ENCODE data around the gene ZNF778.

The ZNF778 gene

GRCh38 chr16:89192956-89193575 lies 24.4 kb upstream of the ZNF778 start:
- TF ChIP-seq EZH2 (IDR thresholded peaks at IDR 0.05), result no peak
- TF ChIP-seq POLR2AphosphoS5 (IDR thresholded peaks at IDR 0.05; ENCODE audit: borderline replicate concordance, low read depth, low read length), result no peak
- TF ChIP-seq FOXP2 (optimal IDR thresholded peaks at IDR 0.05; ENCODE audit: control extremely low read depth, extremely low read length, insufficient read depth), result no peak
- Histone ChIP-seq H3K36me3 (ENCODE audit: insufficient read depth, low read length) (no peaks in the 10 kb centered on the region), H3K9ac (ENCODE audit: insufficient read length) (no peak overlapping the region), H3K4me3 (no peak overlapping the region), H3K9me3 (ENCODE audit: low read depth, low read length) (no peaks in the 10 kb centered on the region), H3K27ac (no peak overlapping the region)
- DNase-seq (ENCODE audit: low read depth, low spot score), result no peak

- DNase-seq (ENCODE audit: low read depth, low spot score), result no peak
- Histone ChIP-seq H3K27ac (no peak overlapping the region), H3K4me3 (no peak overlapping the region), H3K9ac (ENCODE audit: insufficient read length) (no peak overlapping the region), H3K9me3 (ENCODE audit: low read depth, low read length) (no peaks in the 10 kb centered on the region), H3K36me3 (ENCODE audit: insufficient read depth, low read length) (no peaks in the 10 kb centered on the region)
- no peak for TF ChIP-seq EZH2 (IDR thresholded peaks at IDR 0.05)
- TF ChIP-seq FOXP2 (optimal IDR thresholded peaks at IDR 0.05; ENCODE audit: control extremely low read depth, extremely low read length, insufficient read depth), result no peak
- no peak for TF ChIP-seq POLR2AphosphoS5 (IDR thresholded peaks at IDR 0.05; ENCODE audit: borderline replicate concordance, low read depth, low read length)
Observed at GRCh38 chr16:89193576-89194293, 23.8 kb upstream of the ZNF778 start.

- no peak for DNase-seq (ENCODE audit: low read depth, low spot score)
- TF ChIP-seq EZH2 (IDR thresholded peaks at IDR 0.05) (no peak), FOXP2 (optimal IDR thresholded peaks at IDR 0.05; ENCODE audit: control extremely low read depth, extremely low read length, insufficient read depth) (no peak), POLR2AphosphoS5 (IDR thresholded peaks at IDR 0.05; ENCODE audit: borderline replicate concordance, low read depth, low read length) (no peak)
- no peak overlapping the region for H3K27ac ChIP-seq
- no peak overlapping the region for H3K4me3 ChIP-seq
- H3K36me3 ChIP-seq (ENCODE audit: insufficient read depth, low read length), result no peaks in the 10 kb centered on the region
- no peak overlapping the region for H3K9ac ChIP-seq (ENCODE audit: insufficient read length)
- no peaks in the 10 kb centered on the region for H3K9me3 ChIP-seq (ENCODE audit: low read depth, low read length)
Observed at GRCh38 chr16:89194340-89195311, 22.9 kb upstream of the ZNF778 start.

- H3K27ac ChIP-seq, result no peak overlapping the region
- TF ChIP-seq FOXP2 (optimal IDR thresholded peaks at IDR 0.05; ENCODE audit: control extremely low read depth, extremely low read length, insufficient read depth) (no peak), POLR2AphosphoS5 (IDR thresholded peaks at IDR 0.05; ENCODE audit: borderline replicate concordance, low read depth, low read length) (no peak), EZH2 (IDR thresholded peaks at IDR 0.05) (no peak)
- no peak overlapping the region for H3K4me3 ChIP-seq
- H3K36me3 ChIP-seq (ENCODE audit: insufficient read depth, low read length), result no peaks in the 10 kb centered on the region
- DNase-seq (ENCODE audit: low read depth, low spot score), result no peak
- H3K9ac ChIP-seq (ENCODE audit: insufficient read length), result no peak overlapping the region
- H3K9me3 ChIP-seq (ENCODE audit: low read depth, low read length), result no peaks in the 10 kb centered on the region
Observed at GRCh38 chr16:89195521-89196171, 21.9 kb upstream of the ZNF778 start.

- no peaks in the 10 kb centered on the region for H3K9me3 ChIP-seq (ENCODE audit: low read depth, low read length)
- H3K27ac ChIP-seq, result no peak overlapping the region
- H3K4me3 ChIP-seq, result no peak overlapping the region
- no peak overlapping the region for H3K9ac ChIP-seq (ENCODE audit: insufficient read length)
- DNase-seq (ENCODE audit: low read depth, low spot score), result no peak
- no peaks in the 10 kb centered on the region for H3K36me3 ChIP-seq (ENCODE audit: insufficient read depth, low read length)
- TF ChIP-seq EZH2 (IDR thresholded peaks at IDR 0.05) (no peak), POLR2AphosphoS5 (IDR thresholded peaks at IDR 0.05; ENCODE audit: borderline replicate concordance, low read depth, low read length) (no peak), FOXP2 (optimal IDR thresholded peaks at IDR 0.05; ENCODE audit: control extremely low read depth, extremely low read length, insufficient read depth) (no peak)
Observed at GRCh38 chr16:89197033-89197632, 20.4 kb upstream of the ZNF778 start.

- DNase-seq (ENCODE audit: low read depth, low spot score), result no peak
- TF ChIP-seq EZH2 (IDR thresholded peaks at IDR 0.05), result no peak
- TF ChIP-seq POLR2AphosphoS5 (IDR thresholded peaks at IDR 0.05; ENCODE audit: borderline replicate concordance, low read depth, low read length), result no peak
- no peak for TF ChIP-seq FOXP2 (optimal IDR thresholded peaks at IDR 0.05; ENCODE audit: control extremely low read depth, extremely low read length, insufficient read depth)
- no peaks in the 10 kb centered on the region for H3K36me3 ChIP-seq (ENCODE audit: insufficient read depth, low read length)
- no peak overlapping the region for H3K27ac ChIP-seq
- no peak overlapping the region for H3K9ac ChIP-seq (ENCODE audit: insufficient read length)
- H3K4me3 ChIP-seq, result no peak overlapping the region
- no peaks in the 10 kb centered on the region for H3K9me3 ChIP-seq (ENCODE audit: low read depth, low read length)
Observed at GRCh38 chr16:89197633-89198416, 19.7 kb upstream of the ZNF778 start.
